Measurements from ENCODE around the gene MARCO. TPM values are rescaled to one million over a fixed set of nuclear protein-coding genes. Genes with fewer than 3 reads are reported as not detected.

The MARCO gene
- total and polyA plus RNA-seq, 2 donors (not counting 1 experiment from before 2014, with no cell fraction given) = 0.04 TPM; not detected in 1

GRCh38 chr2:118954297-118955060, 12.5 kb downstream of the MARCO start:
- DNase-seq (no peak), ATAC-seq (ENCODE audit: low read depth) (no peak)
- no peak for TF ChIP-seq CTCF (IDR thresholded peaks at IDR 0.05)
- no peak for TF ChIP-seq EZH2 (IDR thresholded peaks at IDR 0.05; ENCODE audit: borderline replicate concordance, insufficient read depth, low read depth, low read length, poor library complexity, severe bottlenecking)
- CTCF ChIA-PET = no interaction called here
- no peaks in the 10 kb centered on the region for H3K36me3 ChIP-seq (replicated peaks in 1 of 2; ENCODE audit: control extremely low read depth in 1 of 2, control insufficient read depth in 1 of 2, extremely low read depth in 1 of 2, insufficient read depth in 2 of 2, low read length in 1 of 2)
- H3K27ac ChIP-seq (ENCODE audit: low read length in 2 of 2) = no peak overlapping the region
- H3K4me3 Mint-ChIP-seq = no peak overlapping the region
- H3K27me3 ChIP-seq (replicated peaks in 1 of 4; ENCODE audit: control extremely low read depth in 1 of 4, control insufficient read depth in 3 of 4, insufficient read depth in 4 of 4, low read length in 3 of 4) = no peaks in the 10 kb centered on the region
- H3K9ac ChIP-seq (ENCODE audit: low read length) = no peak overlapping the region
- H3K4me2 ChIP-seq (replicated peaks; ENCODE audit: low read depth, low read length, poor library complexity, severe bottlenecking) = no peak overlapping the region
- no peak overlapping the region for H3K27ac Mint-ChIP-seq
- peaks cover 24% of the 10 kb centered on the region for H3K27me3 Mint-ChIP-seq
- POLR2A ChIA-PET = no interaction called here
- H2AFZ ChIP-seq (ENCODE audit: insufficient read depth, low read depth, low read length, poor library complexity, severe bottlenecking) = no peak overlapping the region
- peaks cover 0 to 4% (median under 1%) of the 10 kb centered on the region in 3 donors for H3K9me3 ChIP-seq (ENCODE audit: control extremely low read depth in 1 of 3, control insufficient read depth in 2 of 3, insufficient read depth in 1 of 3, low read length in 2 of 3)
- H3K9me3 Mint-ChIP-seq (ENCODE audit: insufficient read depth) = peaks cover 12% of the 10 kb centered on the region
- WGBS (ENCODE audit: insufficient coverage) = 81% methylated on average over 5 of the region's 8 CpGs
- H4K20me1 ChIP-seq (ENCODE audit: control insufficient read depth, insufficient read depth, low read length, poor library complexity, severe bottlenecking) = no peaks in the 10 kb centered on the region
- no peak overlapping the region for H3K4me3 ChIP-seq (ENCODE audit: control extremely low read depth in 1 of 5, extremely low read depth in 1 of 5, insufficient read depth in 1 of 5, low read depth in 2 of 5, low read length in 4 of 5)
- no peaks in the 10 kb centered on the region for H3K79me2 ChIP-seq (ENCODE audit: control insufficient read depth, insufficient read depth, low read length)
- intact Hi-C loops (cut with micrococcal nuclease) = no loop called here
- H3K4me1 ChIP-seq (ENCODE audit: control insufficient read depth in 2 of 2, insufficient read depth in 2 of 2, low read length in 2 of 2) = no peaks in the 10 kb centered on the region
- no peaks in the 10 kb centered on the region for H3K4me1 Mint-ChIP-seq

- 62% methylated on average over 3 of the region's 3 CpGs for WGBS (ENCODE audit: insufficient coverage)
- DNase-seq (no peak), ATAC-seq (ENCODE audit: low read depth) (no peak)
- Histone ChIP-seq H3K27ac (ENCODE audit: low read length in 2 of 2) (no peak overlapping the region), H3K9ac (ENCODE audit: low read length) (no peak overlapping the region), H4K20me1 (ENCODE audit: control insufficient read depth, insufficient read depth, low read length, poor library complexity, severe bottlenecking) (no peaks in the 10 kb centered on the region), H2AFZ (ENCODE audit: insufficient read depth, low read depth, low read length, poor library complexity, severe bottlenecking) (no peak overlapping the region), H3K79me2 (ENCODE audit: control insufficient read depth, insufficient read depth, low read length) (no peaks in the 10 kb centered on the region), H3K4me1 (ENCODE audit: control insufficient read depth in 2 of 2, insufficient read depth in 2 of 2, low read length in 2 of 2) (no peaks in the 10 kb centered on the region), H3K9me3 (ENCODE audit: control extremely low read depth in 1 of 3, control insufficient read depth in 2 of 3, insufficient read depth in 1 of 3, low read length in 2 of 3) (peaks cover 0 to 7% (median 0%) of the 10 kb centered on the region in 3 donors), H3K27me3 (replicated peaks in 1 of 4; ENCODE audit: control extremely low read depth in 1 of 4, control insufficient read depth in 3 of 4, insufficient read depth in 4 of 4, low read length in 3 of 4) (peaks cover 0 to 5% (median 0%) of the 10 kb centered on the region in 4 experiments), H3K4me2 (replicated peaks; ENCODE audit: low read depth, low read length, poor library complexity, severe bottlenecking) (no peak overlapping the region), H3K36me3 (replicated peaks in 1 of 2; ENCODE audit: control extremely low read depth in 1 of 2, control insufficient read depth in 1 of 2, extremely low read depth in 1 of 2, insufficient read depth in 2 of 2, low read length in 1 of 2) (no peaks in the 10 kb centered on the region), H3K4me3 (ENCODE audit: control extremely low read depth in 1 of 5, extremely low read depth in 1 of 5, insufficient read depth in 1 of 5, low read depth in 2 of 5, low read length in 4 of 5) (no peak overlapping the region)
- no peak overlapping the region for H3K27ac Mint-ChIP-seq
- intact Hi-C loops (cut with micrococcal nuclease) = no loop called here
- ChIA-PET POLR2A (no interaction called here), CTCF (no interaction called here)
- peaks cover 27% of the 10 kb centered on the region for H3K27me3 Mint-ChIP-seq
- TF ChIP-seq EZH2 (IDR thresholded peaks at IDR 0.05; ENCODE audit: borderline replicate concordance, insufficient read depth, low read depth, low read length, poor library complexity, severe bottlenecking) = no peak
- no peak for TF ChIP-seq CTCF (IDR thresholded peaks at IDR 0.05)
- H3K9me3 Mint-ChIP-seq (ENCODE audit: insufficient read depth) = no peaks in the 10 kb centered on the region
- H3K4me3 Mint-ChIP-seq = no peak overlapping the region
- H3K4me1 Mint-ChIP-seq = no peaks in the 10 kb centered on the region
Observed at GRCh38 chr2:118965737-118966136, 23.7 kb downstream of the MARCO start.

Data from B cell (primary cell).